Neural cell (in vitro differentiated cells): ENCODE results near the gene RNASEH1.

Source experiments
- CTCF ChIP-seq: fragments of 450-650 bp; IDR thresholded peaks from 2 replicates; pipeline ENCODE4 v1.5.1; 2014; ENCODE audit warnings: antibody characterized with exemption, mild to moderate bottlenecking, moderate library complexity; ENCODE audit not compliant: poor library complexity, severe bottlenecking
- EP300 ChIP-seq: fragments of 450-650 bp; conservative IDR thresholded peaks from 2 replicates; pipeline ENCODE4 v1.6.1; 2014; ENCODE audit warnings: antibody characterized with exemption, mild to moderate bottlenecking, moderate library complexity; ENCODE audit not compliant: poor library complexity, severe bottlenecking
- EZH2 ChIP-seq: fragments of 200-600, 300-800 bp; shearing (Covaris generic), sonication (generic); IDR thresholded peaks from 2 replicates; pipeline ENCODE4 v1.6.1; 2014; ENCODE audit warnings: antibody characterized with exemption, low read length, borderline replicate concordance, mild to moderate bottlenecking; ENCODE audit not compliant: insufficient read depth, poor library complexity, severe bottlenecking
- POLR2AphosphoS5 ChIP-seq: IDR thresholded peaks from 2 replicates; pipeline ENCODE4 v1.6.1; 2012
- RAD21 ChIP-seq: fragments of 450-650 bp; conservative IDR thresholded peaks from 2 replicates; pipeline ENCODE4 v1.6.1; 2014; ENCODE audit warnings: antibody characterized with exemption, mild to moderate bottlenecking, moderate library complexity

- TF ChIP-seq CTCF: no peak
- no peak for TF ChIP-seq EZH2
- no peak for TF ChIP-seq EP300
- no peak for TF ChIP-seq POLR2AphosphoS5
- no peak for TF ChIP-seq RAD21
Measured at GRCh38 chr2:3526871-3527270, 31.3 kb downstream of the RNASEH1 start.
